Measurements from ENCODE around the gene FBXL15. TPM values are rescaled to one million over a fixed set of nuclear protein-coding genes. Genes with fewer than 3 reads are reported as not detected.

FBXL15 gene
- total RNA-seq, 4 donors from 2014 or later = 13.4 to 34.0 (median 27.2) TPM

- H3K27ac ChIP-seq = no peak overlapping the region
- intact Hi-C loops (cut with DNase I) = no loop called here
- WGBS, 2 donors = 2 to 7% methylated on average over 18 to 19 of the region's 48 CpGs
- peaks cover 4 to 19% of the 10 kb centered on the region in 2 donors for H3K4me1 ChIP-seq
- no peak for DNase-seq
- no peaks in the 10 kb centered on the region for H3K36me3 ChIP-seq
- H3K27me3 ChIP-seq = peaks cover 21% of the 10 kb centered on the region
- TF ChIP-seq, protein P1, sequence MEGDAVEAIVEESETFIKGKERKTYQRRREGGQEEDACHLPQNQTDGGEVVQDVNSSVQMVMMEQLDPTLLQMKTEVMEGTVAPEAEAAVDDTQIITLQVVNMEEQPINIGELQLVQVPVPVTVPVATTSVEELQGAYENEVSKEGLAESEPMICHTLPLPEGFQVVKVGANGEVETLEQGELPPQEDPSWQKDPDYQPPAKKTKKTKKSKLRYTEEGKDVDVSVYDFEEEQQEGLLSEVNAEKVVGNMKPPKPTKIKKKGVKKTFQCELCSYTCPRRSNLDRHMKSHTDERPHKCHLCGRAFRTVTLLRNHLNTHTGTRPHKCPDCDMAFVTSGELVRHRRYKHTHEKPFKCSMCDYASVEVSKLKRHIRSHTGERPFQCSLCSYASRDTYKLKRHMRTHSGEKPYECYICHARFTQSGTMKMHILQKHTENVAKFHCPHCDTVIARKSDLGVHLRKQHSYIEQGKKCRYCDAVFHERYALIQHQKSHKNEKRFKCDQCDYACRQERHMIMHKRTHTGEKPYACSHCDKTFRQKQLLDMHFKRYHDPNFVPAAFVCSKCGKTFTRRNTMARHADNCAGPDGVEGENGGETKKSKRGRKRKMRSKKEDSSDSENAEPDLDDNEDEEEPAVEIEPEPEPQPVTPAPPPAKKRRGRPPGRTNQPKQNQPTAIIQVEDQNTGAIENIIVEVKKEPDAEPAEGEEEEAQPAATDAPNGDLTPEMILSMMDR (IDR thresholded peaks at IDR 0.05) = no peak
- TF ChIP-seq POLR2A (IDR thresholded peaks at IDR 0.05) = no peak
- H3K9me3 ChIP-seq = no peaks in the 10 kb centered on the region
- H3K4me3 ChIP-seq (replicated peaks in 1 of 3) = no peak overlapping the region
Observed at GRCh38 chr10:102410429-102411073, 10.1 kb upstream of the FBXL15 start.

DNA sequence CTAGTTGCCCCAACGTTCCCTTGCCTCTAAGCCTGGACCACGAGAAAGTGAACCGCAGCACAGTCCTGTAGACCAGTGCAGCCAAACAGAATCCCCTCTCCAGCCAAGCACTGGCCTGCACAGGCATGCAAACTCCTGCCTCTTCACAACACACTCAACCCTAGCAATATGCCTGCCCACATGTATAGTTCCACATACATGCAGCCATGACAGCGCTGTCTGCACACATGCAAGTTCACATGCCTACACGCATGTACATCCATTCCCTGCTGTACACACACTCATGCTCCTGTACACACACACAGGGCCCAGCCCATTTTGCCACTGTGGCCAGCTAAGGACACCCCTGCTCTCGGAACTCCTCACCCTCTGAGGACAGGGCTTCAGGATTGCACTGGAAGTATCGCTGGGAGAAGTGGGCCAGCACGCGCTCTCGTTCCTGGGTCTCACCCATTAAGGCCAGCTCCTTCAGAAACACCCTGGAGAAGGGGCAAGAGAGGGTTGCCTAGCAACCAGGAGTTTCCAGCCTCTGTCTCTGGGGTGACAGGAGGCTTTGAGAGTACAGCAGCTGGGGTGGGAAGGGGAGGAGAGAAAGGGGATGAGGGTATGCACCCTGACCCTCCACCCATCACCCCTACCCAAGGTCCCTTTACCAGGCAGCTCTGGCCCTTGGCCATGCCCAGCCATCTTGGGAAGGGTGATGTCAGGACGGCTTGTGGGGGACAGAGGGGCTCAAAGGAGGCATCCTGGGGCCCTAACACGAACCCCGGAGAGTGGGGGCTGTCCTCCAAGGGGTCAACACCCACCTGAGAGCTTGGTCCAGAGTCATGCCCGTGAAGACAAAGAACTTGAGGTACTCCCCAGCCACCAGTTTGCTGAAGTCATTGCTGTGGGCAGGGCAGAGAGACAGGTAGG lies 9.0 kb upstream of the FBXL15 start:
- H3K27ac ChIP-seq = no peak overlapping the region
- H3K36me3 ChIP-seq = no peaks in the 10 kb centered on the region
- no peak for DNase-seq
- peaks cover 4 to 19% of the 10 kb centered on the region in 2 donors for H3K4me1 ChIP-seq
- WGBS, 2 donors = 76 to 79% methylated on average over 14 of the region's 14 CpGs
- no peak overlapping the region for H3K4me3 ChIP-seq (replicated peaks in 1 of 3)
- intact Hi-C loops (cut with DNase I) = no loop called here
- peaks cover 21% of the 10 kb centered on the region for H3K27me3 ChIP-seq
- no peaks in the 10 kb centered on the region for H3K9me3 ChIP-seq
- TF ChIP-seq, protein P1 (IDR thresholded peaks at IDR 0.05) = no peak

- intact Hi-C loops (cut with DNase I) = no loop called here
- Histone ChIP-seq H3K27me3 (peaks cover 21% of the 10 kb centered on the region), H3K4me3 (replicated peaks in 1 of 3) (no peak overlapping the region), H3K9me3 (no peaks in the 10 kb centered on the region), H3K36me3 (no peaks in the 10 kb centered on the region), H3K27ac (no peak overlapping the region), H3K4me1 (peaks cover 4 to 19% of the 10 kb centered on the region in 2 donors)
- WGBS, 2 donors = 83 to 89% methylated on average over 6 to 10 of the region's 10 CpGs
- no peak for DNase-seq
- TF ChIP-seq POLR2A (IDR thresholded peaks at IDR 0.05) = no peak
- TF ChIP-seq, protein P1 (IDR thresholded peaks at IDR 0.05) = no peak
Observed at GRCh38 chr10:102412293-102412692, 8.3 kb upstream of the FBXL15 start.

GRCh38 chr10:102413053-102413705 lies 7.5 kb upstream of the FBXL15 start:
- Histone ChIP-seq H3K4me1 (peaks cover 4 to 19% of the 10 kb centered on the region in 2 donors), H3K36me3 (no peaks in the 10 kb centered on the region), H3K27ac (no peak overlapping the region), H3K9me3 (no peaks in the 10 kb centered on the region), H3K4me3 (replicated peaks in 1 of 3) (no peak overlapping the region), H3K27me3 (peaks cover 21% of the 10 kb centered on the region)
- intact Hi-C loops (cut with DNase I) = no loop called here
- no peak for DNase-seq
- WGBS, 2 donors = 16 to 24% methylated on average over 5 of the region's 5 CpGs
- TF ChIP-seq, protein P1 (IDR thresholded peaks at IDR 0.05) = no peak
- TF ChIP-seq POLR2A (IDR thresholded peaks at IDR 0.05) = no peak

Data from thyroid gland (tissue), 4 donors.